ENCODE results near the gene ZRANB3.

GRCh38 chr2:135183822-135184221, 347.2 kb downstream of the ZRANB3 start:
- TF ChIP-seq CTCF (IDR thresholded peaks at IDR 0.05; ENCODE audit: low read depth, low read length) (no peak), EZH2phosphoT487 (IDR thresholded peaks at IDR 0.05; ENCODE audit: low read depth) (no peak)

Measured in OCI-LY3 (cell line).